Measurements from ENCODE around the gene KIAA1755.

DNA sequence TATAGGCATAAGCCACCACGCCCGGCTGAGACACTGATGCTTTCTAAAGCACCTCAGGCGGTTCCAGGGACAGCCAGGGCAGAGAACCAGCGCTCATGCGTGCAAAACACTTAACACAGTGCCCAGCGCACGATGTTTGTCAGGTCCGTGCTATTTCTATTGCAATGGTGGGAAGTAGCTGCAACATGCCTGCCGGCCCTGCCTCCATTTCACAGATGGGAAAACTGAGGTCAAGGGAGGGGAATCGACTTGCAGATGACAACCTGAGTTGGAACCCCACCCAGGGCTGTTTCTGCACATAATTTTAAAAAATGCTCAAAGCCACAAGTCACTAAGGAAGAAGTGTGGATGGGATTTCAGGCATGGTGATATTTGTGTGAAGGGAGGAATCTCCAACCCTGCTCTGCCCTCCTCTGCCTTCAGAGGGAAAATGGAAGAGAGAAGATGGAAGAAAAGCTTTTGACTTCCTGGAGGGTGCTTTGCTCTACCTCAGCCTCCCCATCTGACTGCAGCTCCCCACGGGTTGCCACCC, 39.9 kb downstream of the KIAA1755 start:
- no peak for TF ChIP-seq POLR2AphosphoS5 (IDR thresholded peaks at IDR 0.05; ENCODE audit: low read depth, low read length)
- TF ChIP-seq FOXJ3 (CRISPR knock-in tag; IDR thresholded peaks at IDR 0.05), result no peak
- TF ChIP-seq, protein P1, sequence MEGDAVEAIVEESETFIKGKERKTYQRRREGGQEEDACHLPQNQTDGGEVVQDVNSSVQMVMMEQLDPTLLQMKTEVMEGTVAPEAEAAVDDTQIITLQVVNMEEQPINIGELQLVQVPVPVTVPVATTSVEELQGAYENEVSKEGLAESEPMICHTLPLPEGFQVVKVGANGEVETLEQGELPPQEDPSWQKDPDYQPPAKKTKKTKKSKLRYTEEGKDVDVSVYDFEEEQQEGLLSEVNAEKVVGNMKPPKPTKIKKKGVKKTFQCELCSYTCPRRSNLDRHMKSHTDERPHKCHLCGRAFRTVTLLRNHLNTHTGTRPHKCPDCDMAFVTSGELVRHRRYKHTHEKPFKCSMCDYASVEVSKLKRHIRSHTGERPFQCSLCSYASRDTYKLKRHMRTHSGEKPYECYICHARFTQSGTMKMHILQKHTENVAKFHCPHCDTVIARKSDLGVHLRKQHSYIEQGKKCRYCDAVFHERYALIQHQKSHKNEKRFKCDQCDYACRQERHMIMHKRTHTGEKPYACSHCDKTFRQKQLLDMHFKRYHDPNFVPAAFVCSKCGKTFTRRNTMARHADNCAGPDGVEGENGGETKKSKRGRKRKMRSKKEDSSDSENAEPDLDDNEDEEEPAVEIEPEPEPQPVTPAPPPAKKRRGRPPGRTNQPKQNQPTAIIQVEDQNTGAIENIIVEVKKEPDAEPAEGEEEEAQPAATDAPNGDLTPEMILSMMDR (IDR thresholded peaks at IDR 0.05), result no peak
- TF ChIP-seq, protein P2, sequence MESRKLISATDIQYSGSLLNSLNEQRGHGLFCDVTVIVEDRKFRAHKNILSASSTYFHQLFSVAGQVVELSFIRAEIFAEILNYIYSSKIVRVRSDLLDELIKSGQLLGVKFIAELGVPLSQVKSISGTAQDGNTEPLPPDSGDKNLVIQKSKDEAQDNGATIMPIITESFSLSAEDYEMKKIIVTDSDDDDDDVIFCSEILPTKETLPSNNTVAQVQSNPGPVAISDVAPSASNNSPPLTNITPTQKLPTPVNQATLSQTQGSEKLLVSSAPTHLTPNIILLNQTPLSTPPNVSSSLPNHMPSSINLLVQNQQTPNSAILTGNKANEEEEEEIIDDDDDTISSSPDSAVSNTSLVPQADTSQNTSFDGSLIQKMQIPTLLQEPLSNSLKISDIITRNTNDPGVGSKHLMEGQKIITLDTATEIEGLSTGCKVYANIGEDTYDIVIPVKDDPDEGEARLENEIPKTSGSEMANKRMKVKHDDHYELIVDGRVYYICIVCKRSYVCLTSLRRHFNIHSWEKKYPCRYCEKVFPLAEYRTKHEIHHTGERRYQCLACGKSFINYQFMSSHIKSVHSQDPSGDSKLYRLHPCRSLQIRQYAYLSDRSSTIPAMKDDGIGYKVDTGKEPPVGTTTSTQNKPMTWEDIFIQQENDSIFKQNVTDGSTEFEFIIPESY (IDR thresholded peaks at IDR 0.05; ENCODE audit: borderline replicate concordance, low read depth), result no peak
- TF ChIP-seq RXRA (IDR thresholded peaks at IDR 0.05; ENCODE audit: borderline replicate concordance, low read depth), result no peak
- no peak for TF ChIP-seq RCOR1 (IDR thresholded peaks at IDR 0.05; ENCODE audit: low read length)
- TF ChIP-seq, protein P3, sequence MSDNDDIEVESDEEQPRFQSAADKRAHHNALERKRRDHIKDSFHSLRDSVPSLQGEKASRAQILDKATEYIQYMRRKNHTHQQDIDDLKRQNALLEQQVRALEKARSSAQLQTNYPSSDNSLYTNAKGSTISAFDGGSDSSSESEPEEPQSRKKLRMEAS (IDR thresholded peaks at IDR 0.05; ENCODE audit: low read depth), result no peak
- no peak for TF ChIP-seq MXI1 (IDR thresholded peaks at IDR 0.05; ENCODE audit: low read depth, low read length)

Measured in SK-N-SH (cell line).